GM21619 (cell line): ENCODE data around the gene GHSR.

Experiments
- ATAC-seq: cut with Tn5 transposase; IDR thresholded peaks from one replicate; pipeline ENCODE4 v1.9.1; 2021; ENCODE audit not compliant: unreplicated experiment

The GHSR gene

GRCh38 chr3:172441581-172441980 lies 6.7 kb downstream of the GHSR start:
- ATAC-seq, result no peak

- ATAC-seq, result no peak
Observed at GRCh38 chr3:172438186-172438585, 10.1 kb downstream of the GHSR start.

- no peak for ATAC-seq
Observed at GRCh38 chr3:172437713-172438112, 10.5 kb downstream of the GHSR start.

GRCh38 chr3:172415323-172415722 lies 32.9 kb downstream of the GHSR start:
- no peak for ATAC-seq

- ATAC-seq, result no peak
Observed at GRCh38 chr3:172411478-172411947, 36.7 kb downstream of the GHSR start.

GRCh38 chr3:172410702-172411477 lies 37.4 kb downstream of the GHSR start:
- no peak for ATAC-seq

GRCh38 chr3:172407872-172408271 lies 40.4 kb downstream of the GHSR start:
- ATAC-seq, result no peak

GRCh38 chr3:172405914-172406313 lies 42.3 kb downstream of the GHSR start:
- ATAC-seq, result no peak

GRCh38 chr3:172404237-172404962 lies 43.9 kb downstream of the GHSR start:
- ATAC-seq, result no peak

- no peak for ATAC-seq
Observed at GRCh38 chr3:172402892-172403643, 45.2 kb downstream of the GHSR start.

GRCh38 chr3:172402090-172402489 lies 46.2 kb downstream of the GHSR start:
- ATAC-seq, result no peak

GRCh38 chr3:172398484-172398883 lies 49.8 kb downstream of the GHSR start:
- ATAC-seq, result no peak

GRCh38 chr3:172397716-172398405 lies 50.4 kb downstream of the GHSR start:
- ATAC-seq, result no peak

GRCh38 chr3:172396400-172396799 lies 51.9 kb downstream of the GHSR start:
- no peak for ATAC-seq

GRCh38 chr3:172394692-172395091 lies 53.6 kb downstream of the GHSR start:
- ATAC-seq, result no peak
